ENCODE data around the gene VTN.

- no peak for TF ChIP-seq CTCF (IDR thresholded peaks at IDR 0.05)
- TF ChIP-seq POLR2AphosphoS5 (IDR thresholded peaks at IDR 0.05) = no peak
Measured at GRCh38 chr17:28340374-28340773, 29.7 kb downstream of the VTN start.

Measured in breast epithelium (tissue), 3 donors.